ENCODE results near the gene CLCN1.
"Not testable (repeated sequence)": the region's sequence is repeated elsewhere in the genome, so short reads cannot be mapped to it uniquely, and the experiment has no call there.

CLCN1 gene

GRCh38 chr7:143384661-143385631 is 69.0 kb downstream of the CLCN1 start:
- DNase-seq (ENCODE audit: low spot score), result no peak

DNA sequence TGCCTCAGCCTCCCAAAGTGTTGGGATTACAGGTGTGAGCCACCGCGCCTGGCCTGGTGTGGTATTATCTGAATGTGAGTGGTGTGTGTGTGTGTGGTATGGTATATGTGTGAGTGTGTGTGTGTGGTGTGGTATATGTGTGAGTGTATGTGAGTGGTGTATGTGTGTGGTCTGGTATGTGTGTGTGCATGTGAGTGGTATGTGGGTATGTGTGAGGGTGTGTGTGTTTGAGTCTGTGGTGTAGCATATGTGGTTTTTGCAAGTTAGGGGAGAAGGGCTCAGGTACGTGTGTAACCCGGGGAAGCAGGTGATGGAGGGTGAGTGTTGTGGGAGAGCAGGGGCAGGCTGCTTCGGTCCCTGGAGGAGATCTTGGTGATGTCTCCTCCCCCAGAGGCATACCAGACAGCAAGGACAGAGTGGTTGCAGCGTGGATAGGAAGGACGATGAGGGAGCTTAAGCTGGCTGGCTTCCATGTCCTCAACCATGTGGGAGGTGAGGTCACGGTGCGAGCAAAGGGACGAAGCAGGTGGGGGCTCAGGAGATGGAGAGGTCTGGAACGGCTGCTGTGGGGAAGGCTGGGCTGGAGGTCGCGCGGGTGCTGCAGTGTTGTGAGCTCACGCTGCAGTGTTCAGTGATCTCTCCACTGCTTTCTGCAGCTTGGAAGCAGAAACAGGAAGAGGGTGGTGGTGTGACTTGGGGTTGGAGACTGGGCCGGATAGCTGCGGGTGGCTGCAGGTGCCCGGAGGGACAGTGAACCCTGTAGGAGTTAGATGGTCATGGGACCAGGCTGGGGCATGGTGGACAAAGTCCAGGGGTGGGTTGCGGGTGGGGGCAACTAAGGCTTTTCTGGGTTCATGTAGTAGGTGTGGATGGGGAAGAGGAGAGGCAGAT is 70.2 kb downstream of the CLCN1 start:
- no peak for DNase-seq (ENCODE audit: low spot score)

GRCh38 chr7:143387156-143387975 is 71.5 kb downstream of the CLCN1 start:
- DNase-seq (ENCODE audit: low spot score), result no peak

- DNase-seq (ENCODE audit: low spot score), result no peak
Measured at GRCh38 chr7:143388051-143388450, 72.1 kb downstream of the CLCN1 start.

- DNase-seq (ENCODE audit: low spot score), result no peak
Measured at GRCh38 chr7:143388491-143389101, 72.7 kb downstream of the CLCN1 start.

GRCh38 chr7:143389316-143390103 is 73.6 kb downstream of the CLCN1 start:
- DNase-seq (ENCODE audit: low spot score), result peak; percentile 34

DNA sequence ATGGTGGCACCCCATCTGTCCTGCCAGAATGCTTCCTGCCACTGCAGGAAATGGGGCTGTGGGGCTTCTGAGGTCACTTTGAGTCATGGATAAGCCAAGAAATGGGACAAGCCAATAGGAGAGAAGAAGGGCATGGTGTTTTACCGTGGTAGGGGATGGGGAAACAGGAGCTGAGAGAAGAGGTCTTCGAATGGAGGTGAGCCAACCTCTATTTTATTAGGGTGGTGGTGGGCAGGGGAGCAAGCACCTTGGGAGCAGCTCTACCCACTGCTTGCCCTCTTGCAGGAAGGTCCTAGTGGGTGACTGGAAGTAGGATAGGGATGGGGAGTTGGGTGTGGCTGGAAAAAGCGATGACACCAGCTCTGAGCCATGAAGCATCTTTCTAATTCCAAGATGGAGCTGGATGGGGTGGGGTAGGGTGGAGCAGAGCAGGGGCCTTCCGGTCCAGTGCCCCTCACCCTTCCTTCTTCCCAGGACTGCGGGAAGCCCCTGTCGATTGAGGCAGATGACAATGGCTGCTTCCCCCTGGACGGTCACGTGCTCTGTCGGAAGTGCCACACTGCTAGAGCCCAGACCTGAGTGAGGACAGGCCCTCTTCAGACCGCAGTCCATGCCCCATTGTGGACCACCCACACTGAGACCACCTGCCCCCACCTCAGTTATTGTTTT is 74.3 kb downstream of the CLCN1 start:
- DNase-seq (ENCODE audit: low spot score), result peak; percentile 32

DNA sequence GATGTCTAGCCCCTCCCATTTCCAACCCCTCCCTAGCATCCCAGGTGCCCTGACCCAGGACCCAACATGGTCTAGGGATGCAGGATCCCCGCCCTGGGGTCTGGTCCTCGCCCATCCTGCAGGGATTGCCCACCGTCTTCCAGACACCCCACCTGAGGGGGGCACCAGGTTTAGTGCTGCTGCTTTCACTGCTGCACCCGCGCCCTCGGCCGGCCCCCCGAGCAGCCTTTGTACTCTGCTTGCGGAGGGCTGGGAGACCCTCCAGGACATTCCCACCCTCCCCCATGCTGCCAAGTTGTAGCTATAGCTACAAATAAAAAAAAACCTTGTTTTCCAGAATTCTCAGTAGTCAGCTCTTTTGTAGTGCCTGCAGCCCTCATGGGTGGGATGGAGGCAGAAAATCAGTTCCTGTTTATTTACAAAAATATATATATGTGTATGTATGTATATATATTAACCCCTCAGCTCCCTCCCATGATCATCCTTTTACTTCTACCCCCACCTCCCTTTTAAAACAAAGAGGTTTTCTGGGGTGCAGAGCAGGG is 74.9 kb downstream of the CLCN1 start:
- DNase-seq (ENCODE audit: low spot score), result no peak

GRCh38 chr7:143391462-143392404 is 75.8 kb downstream of the CLCN1 start:
- peak; percentile 94 for DNase-seq (ENCODE audit: low spot score)

DNA sequence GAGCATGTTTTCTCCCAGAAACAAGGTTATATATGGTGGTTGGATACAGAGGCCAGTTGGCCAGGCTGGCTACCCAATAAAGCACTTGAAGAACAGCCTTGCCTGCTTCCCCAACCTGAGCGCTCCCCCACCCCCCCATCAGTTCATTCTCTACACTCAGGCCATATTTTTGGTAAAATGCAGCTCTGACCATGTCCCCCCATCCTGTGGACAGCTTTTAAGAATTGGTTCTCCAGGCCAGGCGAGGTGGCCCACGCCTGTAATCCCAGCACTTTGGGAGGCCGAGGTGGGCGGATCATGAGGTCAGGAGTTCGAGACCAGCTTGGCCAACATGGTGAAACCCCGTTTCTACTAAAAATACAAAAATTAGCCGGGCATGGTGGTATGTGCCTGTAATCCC is 76.5 kb downstream of the CLCN1 start:
- not testable (repeated sequence) for DNase-seq (ENCODE audit: low spot score)

GRCh38 chr7:143392875-143393266 is 77.0 kb downstream of the CLCN1 start:
- no peak for DNase-seq (ENCODE audit: low spot score)

DNA sequence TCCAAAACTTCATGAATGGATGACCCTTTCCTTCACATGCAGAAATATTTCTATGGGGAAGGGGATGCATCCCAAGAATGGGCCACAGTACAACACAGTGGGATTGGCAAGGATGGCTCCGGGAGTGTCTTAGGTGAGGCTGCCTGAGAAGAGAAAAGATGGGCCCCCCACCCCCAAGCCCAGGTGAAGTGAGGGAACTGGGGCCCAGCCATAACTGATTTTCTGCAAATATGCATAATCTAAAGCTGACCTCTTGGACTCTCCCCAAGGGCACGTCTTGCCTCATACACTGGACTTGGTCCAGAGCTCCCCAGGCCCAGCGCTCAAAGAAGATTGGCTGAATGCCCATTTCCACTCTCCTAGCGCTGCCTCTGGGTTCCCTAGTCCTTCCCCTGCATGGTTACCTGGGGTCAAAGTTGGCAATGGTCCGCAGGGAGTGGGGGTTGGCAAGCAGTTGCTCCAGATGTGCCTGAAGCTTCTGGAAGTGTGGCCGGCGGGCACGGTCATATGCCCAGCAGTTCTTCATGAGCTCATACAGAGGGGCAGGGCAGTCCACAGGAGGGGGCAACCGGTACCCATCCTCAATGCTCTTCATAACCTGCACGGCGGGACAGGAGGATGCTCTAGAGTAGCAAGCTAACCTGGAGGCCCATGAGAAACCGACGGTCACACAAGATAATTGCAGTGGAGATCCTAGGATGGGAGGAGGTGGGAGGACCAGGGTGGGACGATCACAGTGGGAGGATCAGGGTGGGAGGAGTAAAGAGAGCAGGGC is 77.5 kb downstream of the CLCN1 start:
- DNase-seq (ENCODE audit: low spot score), result no peak

GRCh38 chr7:143394068-143394467 is 78.2 kb downstream of the CLCN1 start:
- DNase-seq (ENCODE audit: low spot score), result no peak

DNA sequence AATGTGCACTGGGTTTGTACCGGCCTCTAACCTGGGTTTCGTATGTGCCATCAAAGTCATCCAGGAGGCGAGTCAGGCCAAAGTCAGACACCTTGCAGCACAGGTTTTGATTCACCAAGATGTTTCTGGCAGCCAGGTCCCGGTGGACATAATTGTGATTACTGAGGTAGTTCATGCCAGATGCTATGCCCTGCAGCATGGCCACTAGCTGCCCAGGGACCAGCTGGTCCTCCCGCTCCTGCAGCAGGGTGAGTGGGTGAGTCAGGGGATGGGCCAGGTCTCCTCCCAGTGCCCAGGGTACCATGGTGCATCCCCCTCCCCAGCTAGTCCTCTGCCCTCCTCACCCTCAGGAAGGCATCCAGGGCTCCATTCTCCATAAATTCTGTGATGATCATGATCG is 78.9 kb downstream of the CLCN1 start:
- no peak for DNase-seq (ENCODE audit: low spot score)

DNA sequence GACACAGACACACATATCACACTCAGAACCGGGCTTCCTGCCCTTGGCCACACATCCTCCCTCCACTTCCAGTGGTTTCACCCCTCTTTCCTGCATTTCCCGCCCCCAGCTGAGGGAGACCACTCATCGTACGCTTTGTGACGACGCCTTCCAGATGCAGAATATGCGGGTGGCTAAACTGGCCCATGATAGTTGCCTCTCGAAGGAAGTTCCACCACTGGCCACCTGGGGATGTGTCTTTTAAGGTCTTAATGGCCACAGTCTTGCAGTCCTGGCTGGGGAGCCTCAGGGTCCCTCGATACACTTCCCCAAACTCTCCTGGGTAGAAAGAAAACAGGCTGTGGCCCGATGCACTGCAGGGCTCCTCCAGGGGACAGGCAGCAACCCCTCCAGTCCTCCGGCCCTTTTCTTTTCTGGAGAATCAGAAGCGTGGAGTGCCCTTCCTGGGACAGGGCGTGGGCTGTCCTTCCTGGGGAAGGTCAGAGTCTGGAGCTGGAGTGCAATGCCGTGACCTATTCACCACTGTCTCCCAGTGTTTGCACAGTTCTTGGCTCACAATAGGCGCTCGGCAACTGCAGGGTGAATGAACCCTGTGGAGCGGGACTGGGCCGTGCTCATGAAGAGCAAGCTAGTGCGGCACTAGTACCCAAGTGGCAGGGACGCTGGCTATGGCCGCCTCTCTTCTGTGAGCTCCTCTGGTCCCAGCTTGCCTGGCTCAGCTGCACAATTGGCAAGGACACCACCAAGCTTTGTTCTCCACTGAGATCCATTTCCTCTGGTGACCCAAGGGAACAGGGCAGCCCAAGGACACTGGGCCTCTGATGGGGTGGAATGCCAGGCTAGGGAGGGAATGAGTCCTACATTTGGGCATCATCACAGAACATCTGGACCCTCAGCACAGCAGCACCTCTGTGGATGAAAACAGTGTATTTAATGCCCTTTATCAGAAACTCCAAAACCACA is 79.6 kb downstream of the CLCN1 start:
- DNase-seq (ENCODE audit: low spot score), result no peak

DNA sequence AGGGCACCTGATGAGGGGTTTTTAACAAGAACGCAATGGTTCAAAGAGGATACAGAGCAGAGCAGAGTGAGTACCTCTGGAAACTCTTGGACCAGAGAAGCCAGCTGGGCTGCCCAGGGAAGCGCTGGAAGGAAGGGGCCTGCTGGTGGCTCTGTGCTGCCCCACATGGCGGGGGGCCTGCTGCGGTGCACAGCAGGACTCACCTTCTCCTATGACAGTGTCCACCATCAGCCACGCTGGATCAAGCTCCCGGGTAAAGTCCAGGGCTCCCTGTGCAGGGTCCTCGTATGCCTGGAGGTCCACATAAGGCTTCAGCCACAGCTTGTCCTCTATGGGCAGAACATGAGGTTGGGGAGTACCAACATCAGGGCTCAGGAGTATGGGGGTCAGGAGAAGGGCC is 80.3 kb downstream of the CLCN1 start:
- DNase-seq (ENCODE audit: low spot score), result no peak

All from hepatic stellate cell (primary cell).